Hindlimb muscle (tissue), 1 donor: ENCODE measurements around the gene PIP5K1B. TPM values are rescaled to one million over a fixed set of nuclear protein-coding genes. Genes with fewer than 3 reads are reported as not detected.

ENCODE experiments used
- DNase-seq: peaks from one replicate; pipeline ENCODE4 v3.0.0-alpha.2; 2013
- polyA plus RNA-seq: library from polyadenylated mRNA; unstranded; fragments of 120-200 nt; gene quantifications from one replicate; pipeline ENCODE4 v1.2.1, GENCODE V29; 2013; ENCODE audit not compliant: insufficient read length

PIP5K1B gene
- polyA plus RNA-seq, 1 donor = 1.7 TPM

GRCh38 chr9:68777070-68777763 is 72.2 kb downstream of the PIP5K1B start:
- DNase-seq = no peak

- DNase-seq = no peak
These were observed 73.6 kb downstream of the PIP5K1B start for GRCh38 chr9:68778635-68779034.

GRCh38 chr9:68779558-68780379 is 74.7 kb downstream of the PIP5K1B start:
- DNase-seq = peak; percentile 97

- DNase-seq = no peak
These were observed 75.3 kb downstream of the PIP5K1B start for GRCh38 chr9:68780380-68780712.

- DNase-seq = peak; percentile 5
These were observed 75.7 kb downstream of the PIP5K1B start for GRCh38 chr9:68780720-68781119.

- DNase-seq = no peak
These were observed 76.9 kb downstream of the PIP5K1B start for GRCh38 chr9:68781928-68782327.

- no peak for DNase-seq
These were observed 77.5 kb downstream of the PIP5K1B start for GRCh38 chr9:68782546-68782945.

- DNase-seq = no peak
These were observed 80.9 kb downstream of the PIP5K1B start for GRCh38 chr9:68785965-68786364.

- DNase-seq = no peak
These were observed 86.1 kb downstream of the PIP5K1B start for GRCh38 chr9:68791169-68791568.

- DNase-seq = no peak
These were observed 88.7 kb downstream of the PIP5K1B start for GRCh38 chr9:68793605-68794343.

- no peak for DNase-seq
These were observed 89.9 kb downstream of the PIP5K1B start for GRCh38 chr9:68794898-68795297.

GRCh38 chr9:68795411-68795810 is 90.4 kb downstream of the PIP5K1B start:
- no peak for DNase-seq

GRCh38 chr9:68797116-68797515 is 92.1 kb downstream of the PIP5K1B start:
- DNase-seq = no peak

GRCh38 chr9:68798423-68798822 is 93.4 kb downstream of the PIP5K1B start:
- no peak for DNase-seq

GRCh38 chr9:68800836-68801235 is 95.8 kb downstream of the PIP5K1B start:
- no peak for DNase-seq

- DNase-seq = no peak
These were observed 97.5 kb downstream of the PIP5K1B start for GRCh38 chr9:68802525-68803015.

GRCh38 chr9:68804911-68805889 is 100.2 kb downstream of the PIP5K1B start:
- DNase-seq = no peak

- DNase-seq = no peak
These were observed 101.0 kb downstream of the PIP5K1B start for GRCh38 chr9:68805890-68806517.

- DNase-seq = no peak
These were observed 103.4 kb downstream of the PIP5K1B start for GRCh38 chr9:68808338-68808890.

GRCh38 chr9:68817079-68817875 is 112.2 kb downstream of the PIP5K1B start:
- DNase-seq = no peak
